Measurements from ENCODE around the gene GSTO2.

GSTO2 gene

GRCh38 chr10:104321725-104322415 is 52.9 kb downstream of the GSTO2 start:
- H3K4me3 ChIP-seq (ENCODE audit: low read depth, low read length): no peak overlapping the region
- in situ Hi-C loops (cut with HindIII; ENCODE audit: low pct_ligation_motif_present, low sequenced_read_pairs): no loop called here
- TF ChIP-seq CTCF (IDR thresholded peaks at IDR 0.05; ENCODE audit: low read depth, low read length, missing control alignments): no peak
- no peak for DNase-seq
- H3K27ac ChIP-seq: no peak overlapping the region
- H3K36me3 ChIP-seq (replicated peaks): peaks cover 29% of the 10 kb centered on the region
- H3K27me3 ChIP-seq (replicated peaks): no peaks in the 10 kb centered on the region

- no peak overlapping the region for H3K4me3 ChIP-seq (ENCODE audit: low read depth, low read length)
- in situ Hi-C loops (cut with HindIII; ENCODE audit: low pct_ligation_motif_present, low sequenced_read_pairs): no loop called here
- DNase-seq: no peak
- no peak overlapping the region for H3K27ac ChIP-seq
- H3K27me3 ChIP-seq (replicated peaks): no peaks in the 10 kb centered on the region
- no peak for TF ChIP-seq CTCF (IDR thresholded peaks at IDR 0.05; ENCODE audit: low read depth, low read length, missing control alignments)
- H3K36me3 ChIP-seq (replicated peaks): peaks cover 28% of the 10 kb centered on the region
Measured at GRCh38 chr10:104322416-104322782, 53.4 kb downstream of the GSTO2 start.

- Histone ChIP-seq H3K4me3 (ENCODE audit: low read depth, low read length) (no peak overlapping the region), H3K27ac (no peak overlapping the region), H3K36me3 (replicated peaks) (peaks cover 25% of the 10 kb centered on the region), H3K27me3 (replicated peaks) (no peaks in the 10 kb centered on the region)
- in situ Hi-C loops (cut with HindIII; ENCODE audit: low pct_ligation_motif_present, low sequenced_read_pairs): no loop called here
- no peak for DNase-seq
- TF ChIP-seq CTCF (IDR thresholded peaks at IDR 0.05; ENCODE audit: low read depth, low read length, missing control alignments): no peak
Measured at GRCh38 chr10:104323085-104323484, 54.1 kb downstream of the GSTO2 start.

GRCh38 chr10:104323760-104324201 is 54.8 kb downstream of the GSTO2 start:
- H3K27ac ChIP-seq: no peak overlapping the region
- in situ Hi-C loops (cut with HindIII; ENCODE audit: low pct_ligation_motif_present, low sequenced_read_pairs): no loop called here
- H3K36me3 ChIP-seq (replicated peaks): peaks cover 20% of the 10 kb centered on the region
- H3K4me3 ChIP-seq (ENCODE audit: low read depth, low read length): no peak overlapping the region
- H3K27me3 ChIP-seq (replicated peaks): no peaks in the 10 kb centered on the region
- DNase-seq: no peak
- no peak for TF ChIP-seq CTCF (IDR thresholded peaks at IDR 0.05; ENCODE audit: low read depth, low read length, missing control alignments)

GRCh38 chr10:104324221-104324686 is 55.3 kb downstream of the GSTO2 start:
- Histone ChIP-seq H3K36me3 (replicated peaks) (peaks cover 17% of the 10 kb centered on the region), H3K27ac (no peak overlapping the region), H3K27me3 (replicated peaks) (no peaks in the 10 kb centered on the region), H3K4me3 (ENCODE audit: low read depth, low read length) (no peak overlapping the region)
- TF ChIP-seq CTCF (IDR thresholded peaks at IDR 0.05; ENCODE audit: low read depth, low read length, missing control alignments): no peak
- no peak for DNase-seq
- in situ Hi-C loops (cut with HindIII; ENCODE audit: low pct_ligation_motif_present, low sequenced_read_pairs): no loop called here

- H3K4me3 ChIP-seq (ENCODE audit: low read depth, low read length): no peak overlapping the region
- no peak overlapping the region for H3K27ac ChIP-seq
- peaks cover 17% of the 10 kb centered on the region for H3K36me3 ChIP-seq (replicated peaks)
- no peaks in the 10 kb centered on the region for H3K27me3 ChIP-seq (replicated peaks)
- in situ Hi-C loops (cut with HindIII; ENCODE audit: low pct_ligation_motif_present, low sequenced_read_pairs): no loop called here
- no peak for DNase-seq
- no peak for TF ChIP-seq CTCF (IDR thresholded peaks at IDR 0.05; ENCODE audit: low read depth, low read length, missing control alignments)
Measured at GRCh38 chr10:104324931-104325330, 55.9 kb downstream of the GSTO2 start.
